ENCODE results near the gene NCKAP5.

- no peak for TF ChIP-seq ZNF274 (IDR thresholded peaks at IDR 0.05; ENCODE audit: low read depth, low read length)
- no peak for TF ChIP-seq SUZ12 (IDR thresholded peaks at IDR 0.05; ENCODE audit: extremely low read depth, insufficient read depth, insufficient read length)
- TF ChIP-seq YY1 (IDR thresholded peaks at IDR 0.05; ENCODE audit: insufficient read depth, insufficient read length) = no peak
Measured at GRCh38 chr2:133502678-133503077, 65.6 kb downstream of the NCKAP5 start.

Data from NT2/D1 (cell line).